SK-N-SH (cell line): ENCODE results near the gene DDX31. TPM values are rescaled to one million over a fixed set of nuclear protein-coding genes. Genes with fewer than 3 reads are reported as not detected.

Experiments
- CTCF ChIA-PET: fragments of 300-600, 350-600 bp; formaldehyde crosslinking; extraction: SDS; loops from one replicate; lab custom pipeline; 2021; lab: Yijun Ruan, JAX
- POLR2A ChIA-PET: fragments of 350-600 bp; sonication (Branson Sonifier 250); formaldehyde crosslinking; extraction: SDS; loops from one replicate; lab custom pipeline; 2020; ENCODE audit warnings: antibody characterized with exemption, inconsistent platforms; lab: Yijun Ruan, JAX
- DNase-seq: peaks from one replicate; pipeline ENCODE4 v3.0.0; 2012
- H2AFZ ChIP-seq: fragments of 200-600 bp; sonication (generic); 2 replicates; pipeline ENCODE4 v1.8.1; 2016; ENCODE audit warnings: antibody characterized with exemption, mild to moderate bottlenecking, low read depth
- H3F3A ChIP-seq: fragments of 200-600 bp; sonication (generic); replicated peaks from 2 replicates; pipeline ENCODE3; 2016; ENCODE audit warnings: antibody characterized with exemption, mild to moderate bottlenecking; ENCODE audit not compliant: insufficient read depth
- H3K27ac ChIP-seq, 2 experiments: fragments of 200-500 bp in 1 of 2; fragments of 200-600 bp in 1 of 2; sonication (Bioruptor generic) in 1 of 2; sonication (generic), shearing (Covaris generic) in 1 of 2; 2 replicates each; pipeline versions ENCODE4 v1.5.1 to v1.6.1; 2014 to 2016; ENCODE audit warnings: low read depth in 2 of 2, inconsistent platforms in 1 of 2, low read length in 1 of 2, mild to moderate bottlenecking in 1 of 2, mixed read lengths in 1 of 2
- H3K27me3 ChIP-seq: fragments of 200-600 bp; sonication (generic), shearing (Covaris generic); 2 replicates; pipeline ENCODE4 v1.6.1; 2016; ENCODE audit warnings: mixed run types; ENCODE audit not compliant: insufficient read depth
- H3K36me3 ChIP-seq, 2 experiments: fragments of 200-500 bp in 1 of 2; fragments of 200-600 bp in 1 of 2; sonication (Bioruptor generic) in 1 of 2; sonication (generic) in 1 of 2; replicated peaks in 1 of 2; 2 replicates each; pipeline versions ENCODE3 to v1.5.1; 2014 to 2016; ENCODE audit warnings: low read length in 1 of 2, mild to moderate bottlenecking in 1 of 2; ENCODE audit not compliant: insufficient read depth in 2 of 2, control insufficient read depth in 1 of 2
- H3K4me1 ChIP-seq, 2 experiments: fragments of 200-500 bp in 1 of 2; fragments of 200-600 bp in 1 of 2; sonication (Bioruptor generic) in 1 of 2; sonication (generic), shearing (Covaris generic) in 1 of 2; 2 replicates each; pipeline versions ENCODE4 v1.5.1 to v1.6.1; 2014 to 2016; ENCODE audit warnings: low read depth in 1 of 2, low read length in 1 of 2, mixed run types in 1 of 2; ENCODE audit not compliant: insufficient read depth in 2 of 2, control insufficient read depth in 1 of 2
- H3K4me2 ChIP-seq: fragments of 200-600 bp; sonication (generic), shearing (Covaris generic); 2 replicates; pipeline ENCODE4 v1.6.1; 2017; ENCODE audit warnings: mixed run types
- H3K4me3 ChIP-seq, 2 experiments: fragments of 200-500 bp in 1 of 2; fragments of 200-600 bp in 1 of 2; sonication (Bioruptor generic) in 1 of 2; sonication (generic), shearing (Covaris generic) in 1 of 2; 2 replicates each; pipeline versions ENCODE4 v1.5.1 to v1.8.1; 2014 to 2016; ENCODE audit warnings: low read depth in 2 of 2, inconsistent platforms in 1 of 2, low read length in 1 of 2, mild to moderate bottlenecking in 1 of 2, mixed read lengths in 1 of 2, moderate library complexity in 1 of 2
- H3K79me2 ChIP-seq: fragments of 200-600 bp; sonication (generic); 2 replicates; pipeline ENCODE4 v1.8.1; 2017; ENCODE audit warnings: mild to moderate bottlenecking; ENCODE audit not compliant: insufficient read depth
- H3K9ac ChIP-seq: fragments of 200-600 bp; sonication (generic); 2 replicates; pipeline ENCODE4 v1.6.1; 2017; ENCODE audit warnings: mixed run types
- H3K9me2 ChIP-seq: fragments of 200-600 bp; sonication (generic); 2 replicates; pipeline ENCODE4 v1.6.1; 2017; ENCODE audit warnings: mixed run types
- H3K9me3 ChIP-seq: fragments of 200-600 bp; sonication (generic); 2 replicates; pipeline ENCODE4 v1.6.1; 2017; ENCODE audit warnings: mixed run types, mild to moderate bottlenecking, moderate library complexity
- H4K20me1 ChIP-seq: fragments of 200-600 bp; sonication (generic); 2 replicates; pipeline ENCODE4 v1.6.1; 2017; ENCODE audit warnings: mild to moderate bottlenecking, mixed run types; ENCODE audit not compliant: insufficient read depth
- CHD2 ChIP-seq: fragments of 150-350 bp; IDR thresholded peaks from 2 replicates; pipeline ENCODE4 v1.6.1; 2018; ENCODE audit warnings: low read length; ENCODE audit not compliant: partially characterized antibody
- ELF1 ChIP-seq: IDR thresholded peaks from 2 replicates; pipeline ENCODE4 v1.4.0; 2012
- EP300 ChIP-seq, 2 experiments: IDR thresholded peaks; 2 replicates each; pipeline versions ENCODE4 v1.4.0 to v1.6.1; 2012; ENCODE audit warnings: borderline replicate concordance in 1 of 2, low read depth in 1 of 2, low read length in 1 of 2
- FOSL2 ChIP-seq: IDR thresholded peaks from 2 replicates; pipeline ENCODE4 v1.4.0; 2012; ENCODE audit warnings: low read depth, mild to moderate bottlenecking, moderate library complexity, borderline replicate concordance
- GABPA ChIP-seq: IDR thresholded peaks from 2 replicates; pipeline ENCODE4 v1.4.0; 2012; ENCODE audit warnings: low read depth, mild to moderate bottlenecking
- JUND ChIP-seq: IDR thresholded peaks from 2 replicates; pipeline ENCODE4 v1.4.0; 2012
- MXI1 ChIP-seq: IDR thresholded peaks from 2 replicates; pipeline ENCODE4 v1.6.1; 2012; ENCODE audit warnings: mild to moderate bottlenecking, low read depth, low read length, improper control_type of control experiment
- NFIC ChIP-seq: IDR thresholded peaks from 2 replicates; pipeline ENCODE4 v1.4.0; 2012; ENCODE audit warnings: borderline replicate concordance
- NRF1 ChIP-seq: IDR thresholded peaks from 2 replicates; pipeline ENCODE4 v1.6.1; 2012; ENCODE audit warnings: low read depth, mild to moderate bottlenecking, low read length
- RAD21 ChIP-seq: IDR thresholded peaks from 2 replicates; pipeline ENCODE4 v1.6.1; 2012; ENCODE audit warnings: mild to moderate bottlenecking, low read length
- RCOR1 ChIP-seq: fragments of 150-350 bp; IDR thresholded peaks from 2 replicates; pipeline ENCODE4 v1.6.1; 2017; ENCODE audit warnings: antibody characterized with exemption, low read length
- REST ChIP-seq: IDR thresholded peaks from 2 replicates; pipeline ENCODE4 v1.6.1; 2012; ENCODE audit warnings: mild to moderate bottlenecking, low read depth, low read length, moderate library complexity
- RFX5 ChIP-seq: IDR thresholded peaks from 2 replicates; pipeline ENCODE4 v1.6.1; 2012; ENCODE audit warnings: mild to moderate bottlenecking, improper control_type of control experiment, low read length
- RXRA ChIP-seq: IDR thresholded peaks from 2 replicates; pipeline ENCODE4 v1.4.0; 2012; ENCODE audit warnings: low read depth, mild to moderate bottlenecking, borderline replicate concordance
- SIN3A ChIP-seq: IDR thresholded peaks from 2 replicates; pipeline ENCODE4 v1.6.1; 2012; ENCODE audit warnings: low read depth, mild to moderate bottlenecking, low read length, moderate library complexity, borderline replicate concordance
- TCF12 ChIP-seq: IDR thresholded peaks from 2 replicates; pipeline ENCODE4 v1.4.0; 2012
- TEAD4 ChIP-seq: IDR thresholded peaks from 2 replicates; pipeline ENCODE4 v1.4.0; 2012; ENCODE audit warnings: mild to moderate bottlenecking, borderline replicate concordance; ENCODE audit not compliant: insufficient read depth
- USF1 ChIP-seq: IDR thresholded peaks from 2 replicates; pipeline ENCODE4 v1.4.0; 2012; ENCODE audit warnings: low read depth, borderline replicate concordance
- YY1 ChIP-seq: IDR thresholded peaks from 2 replicates; pipeline ENCODE4 v1.4.0; 2012; ENCODE audit warnings: low read depth, mild to moderate bottlenecking
- WGBS: methylation state at CpG from one replicate; pipeline ENCODE4 v1.1.6; 2017; ENCODE audit warnings: low lambda C conversion rate; 5-methylcytosine and 5-hydroxymethylcytosine counted together
- polyA plus RNA-seq, 3 experiments: library from polyadenylated mRNA; depleted of rRNA; stranded (reverse); fragments of >200 nt; gene quantifications; 2 replicates each; pipeline ENCODE4 v1.2.3, GENCODE V29; 2012
- TF ChIP-seq, protein P1 (sequence below): fragments of 200-600 bp; sonication (generic); IDR thresholded peaks from 2 replicates; pipeline ENCODE4 v1.6.1; 2017; ENCODE audit warnings: antibody characterized with exemption, mild to moderate bottlenecking, moderate library complexity

The DDX31 gene
- polyA plus RNA-seq, 1 of the 3 experiments (the other 2 are of a cell fraction) = 13.9 TPM

DNA sequence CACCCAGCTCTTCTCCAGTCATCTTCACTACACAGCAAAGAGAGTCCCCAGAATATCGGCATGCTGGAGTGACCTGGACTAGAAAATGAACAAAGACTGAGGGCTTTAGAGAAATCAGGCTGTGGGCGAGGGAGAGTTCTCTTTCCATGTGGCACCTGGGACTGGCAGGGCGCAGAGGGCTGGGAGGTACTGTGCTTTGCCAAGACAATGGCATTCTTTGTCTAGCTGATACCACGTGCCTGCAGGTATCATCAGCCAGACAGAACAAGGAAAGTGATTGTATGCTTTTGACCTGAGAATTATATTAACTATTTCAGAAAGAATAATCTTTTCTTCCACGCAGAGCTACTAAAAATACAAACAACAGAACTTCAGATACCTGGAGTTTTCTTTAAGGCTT is 30.5 kb downstream of the DDX31 start:
- no peak for DNase-seq
- Histone ChIP-seq H3K9me3 (no peaks in the 10 kb centered on the region), H3K9ac (no peak overlapping the region), H4K20me1 (no peaks in the 10 kb centered on the region), H3K4me2 (no peak overlapping the region), H3K27me3 (no peaks in the 10 kb centered on the region), H3K4me1 (no peaks in the 10 kb centered on the region), H3K27ac (no peak overlapping the region), H3F3A (no peaks in the 10 kb centered on the region), H3K4me3 (no peak overlapping the region), H2AFZ (no peak overlapping the region), H3K79me2 (no peaks in the 10 kb centered on the region), H3K36me3 (peaks cover 46 to 74% of the 10 kb centered on the region in 2 experiments), H3K9me2 (no peaks in the 10 kb centered on the region)
- CTCF ChIA-PET = no interaction called here
- POLR2A ChIA-PET = no interaction called here
- 98% methylated on average over 5 of the region's 5 CpGs for WGBS
- no peak for TF ChIP-seq RXRA
- TF ChIP-seq, protein P1, sequence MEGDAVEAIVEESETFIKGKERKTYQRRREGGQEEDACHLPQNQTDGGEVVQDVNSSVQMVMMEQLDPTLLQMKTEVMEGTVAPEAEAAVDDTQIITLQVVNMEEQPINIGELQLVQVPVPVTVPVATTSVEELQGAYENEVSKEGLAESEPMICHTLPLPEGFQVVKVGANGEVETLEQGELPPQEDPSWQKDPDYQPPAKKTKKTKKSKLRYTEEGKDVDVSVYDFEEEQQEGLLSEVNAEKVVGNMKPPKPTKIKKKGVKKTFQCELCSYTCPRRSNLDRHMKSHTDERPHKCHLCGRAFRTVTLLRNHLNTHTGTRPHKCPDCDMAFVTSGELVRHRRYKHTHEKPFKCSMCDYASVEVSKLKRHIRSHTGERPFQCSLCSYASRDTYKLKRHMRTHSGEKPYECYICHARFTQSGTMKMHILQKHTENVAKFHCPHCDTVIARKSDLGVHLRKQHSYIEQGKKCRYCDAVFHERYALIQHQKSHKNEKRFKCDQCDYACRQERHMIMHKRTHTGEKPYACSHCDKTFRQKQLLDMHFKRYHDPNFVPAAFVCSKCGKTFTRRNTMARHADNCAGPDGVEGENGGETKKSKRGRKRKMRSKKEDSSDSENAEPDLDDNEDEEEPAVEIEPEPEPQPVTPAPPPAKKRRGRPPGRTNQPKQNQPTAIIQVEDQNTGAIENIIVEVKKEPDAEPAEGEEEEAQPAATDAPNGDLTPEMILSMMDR = no peak
- TF ChIP-seq FOSL2 = no peak
- TF ChIP-seq USF1 = no peak
- no peak for TF ChIP-seq TEAD4
- no peak for TF ChIP-seq YY1
- no peak for TF ChIP-seq EP300 (IDR thresholded peaks at IDR 0.05; ENCODE audit: borderline replicate concordance in 1 of 2, low read depth in 1 of 2, low read length in 1 of 2)
- TF ChIP-seq SIN3A = no peak
- no peak for TF ChIP-seq RFX5
- no peak for TF ChIP-seq CHD2
- no peak for TF ChIP-seq NFIC
- no peak for TF ChIP-seq ELF1
- no peak for TF ChIP-seq GABPA
- TF ChIP-seq RAD21 = no peak

DNA sequence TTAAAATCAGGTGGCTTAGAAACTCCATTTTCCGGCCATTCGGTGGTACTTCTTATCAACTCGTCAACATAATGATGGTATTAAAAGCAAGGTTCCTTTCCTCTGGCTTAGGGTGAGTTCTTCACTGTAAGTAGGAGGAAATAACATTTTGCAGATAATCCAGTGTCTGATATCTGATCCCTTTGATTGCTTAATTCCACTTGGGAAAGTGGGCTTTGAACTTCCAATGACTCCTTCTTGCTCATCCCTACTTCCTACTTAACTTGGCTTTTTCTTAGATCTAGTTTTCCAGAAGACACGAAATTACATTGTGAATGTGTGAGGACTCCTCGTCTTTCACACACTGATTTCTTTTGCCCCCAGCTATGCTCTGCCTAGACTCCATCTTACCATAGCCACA is 31.5 kb downstream of the DDX31 start:
- WGBS = 94% methylated on average over 5 of the region's 5 CpGs
- H3K4me1 ChIP-seq = no peaks in the 10 kb centered on the region
- H3K79me2 ChIP-seq = no peaks in the 10 kb centered on the region
- H3K27me3 ChIP-seq = no peaks in the 10 kb centered on the region
- DNase-seq = no peak
- peaks cover 40 to 68% of the 10 kb centered on the region in 2 experiments for H3K36me3 ChIP-seq
- no peak overlapping the region for H3K4me2 ChIP-seq
- no peak overlapping the region for H2AFZ ChIP-seq
- H3K27ac ChIP-seq = no peak overlapping the region
- no peaks in the 10 kb centered on the region for H3K9me2 ChIP-seq
- POLR2A ChIA-PET = no interaction called here
- H4K20me1 ChIP-seq = no peaks in the 10 kb centered on the region
- H3K4me3 ChIP-seq = no peak overlapping the region
- no peaks in the 10 kb centered on the region for H3K9me3 ChIP-seq
- H3K9ac ChIP-seq = no peak overlapping the region
- CTCF ChIA-PET = no interaction called here
- H3F3A ChIP-seq = no peaks in the 10 kb centered on the region
- TF ChIP-seq REST (no peak), CHD2 (no peak), ELF1 (no peak), GABPA (no peak), YY1 (no peak), RCOR1 (no peak), RXRA (no peak), SIN3A (no peak), JUND (no peak), NRF1 (no peak), MXI1 (no peak), TCF12 (no peak)
- TF ChIP-seq, protein P1 = no peak
